ENCODE results near the gene TECTA.

- TF ChIP-seq CTCF (IDR thresholded peaks at IDR 0.05) (no peak), POLR2A (IDR thresholded peaks at IDR 0.05) (no peak)
Measured at GRCh38 chr11:121110871-121111724, 10.1 kb downstream of the TECTA start.
